Epithelial cell of umbilical artery (primary cell): ENCODE measurements around the gene TMCO2. TPM values are rescaled to one million over a fixed set of nuclear protein-coding genes. Genes with fewer than 3 reads are reported as not detected.

ENCODE experiments used
- total RNA-seq: library from RNA; depleted of rRNA; stranded (reverse); fragments of >200 nt; gene quantifications from 2 replicates; pipeline ENCODE4 v1.2.3, GENCODE V29; 2014

Gene TMCO2
- total RNA-seq = not detected in 2 replicates

GRCh38 chr1:40247655-40248054 lies at the start of gene TMCO2:
Gene TMCO2 (plus strand): TSS chr1:40247937. CDS start chr1:40247994, 57 bp downstream.

DNA sequence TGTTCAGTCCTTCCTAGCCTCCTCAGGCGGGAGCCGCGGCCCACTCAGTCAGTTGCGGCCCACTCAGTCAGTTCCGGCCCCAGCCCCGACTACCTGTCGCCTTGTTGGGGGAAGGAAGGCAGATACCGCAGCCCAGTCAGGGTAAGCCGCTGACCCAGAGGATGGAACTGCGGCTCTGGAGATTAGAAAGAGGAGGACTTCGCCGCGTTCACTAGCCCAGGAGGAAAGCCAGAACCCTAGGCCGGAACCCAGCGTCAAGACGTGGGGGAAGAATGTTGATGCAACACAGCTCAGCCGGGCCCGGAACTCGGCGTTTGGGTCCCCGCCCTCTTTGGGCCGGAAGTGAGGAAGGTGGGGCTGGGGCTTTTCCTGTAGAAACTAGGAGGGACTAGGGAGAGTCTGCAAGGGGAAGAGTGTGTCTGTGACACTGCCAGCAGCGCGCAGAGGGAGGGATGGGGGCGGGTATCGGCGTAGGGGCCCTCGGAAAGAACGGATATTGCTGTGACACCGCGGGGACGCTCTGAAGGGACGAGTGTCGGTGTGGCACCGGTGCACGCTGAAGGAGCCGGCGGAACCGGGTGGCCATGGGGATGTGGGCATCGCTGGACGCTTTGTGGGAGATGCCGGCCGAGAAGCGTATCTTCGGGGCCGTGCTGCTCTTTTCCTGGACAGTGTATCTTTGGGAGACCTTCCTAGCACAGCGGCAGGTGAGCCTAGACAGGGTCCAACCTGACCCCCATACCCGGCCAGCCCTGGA lies 10.1 kb downstream of the TMCO2 start, which contains the start of gene ZMPSTE24:
ZMPSTE24 (plus strand) TSS at position 549 of the 757 bp plus-strand sequence; CDS start at position 585, 36 bp downstream.

Other genes starting within 250 kb of the TMCO2 start
- gene CAP1, start 207.2 kb upstream of the TMCO2 start, total RNA-seq = 377 and 431 TPM in 2 replicates
- gene PPT1, start 150.7 kb upstream of the TMCO2 start, total RNA-seq = 62.7 and 91.2 TPM in 2 replicates
- 23.3 and 23.7 TPM in 2 replicates for gene RLF, start 86.5 kb upstream of the TMCO2 start, total RNA-seq
- gene ZMPSTE24, start 10.3 kb downstream of the TMCO2 start, total RNA-seq = 74.1 and 85.6 TPM in 2 replicates
- under 0.01 and 0.61 TPM in 2 replicates for gene COL9A2, start 69.3 kb downstream of the TMCO2 start, total RNA-seq
- 5.2 and 7.1 TPM in 2 replicates for gene SMAP2, start 125.8 kb downstream of the TMCO2 start, total RNA-seq
- 3.2 and 3.6 TPM in 2 replicates for gene ZFP69B, start 202.5 kb downstream of the TMCO2 start, total RNA-seq
- gene ZFP69, start 229.4 kb downstream of the TMCO2 start, total RNA-seq = 3.2 and 4.6 TPM in 2 replicates